Progenitor cell of endocrine pancreas (in vitro differentiated cells): Measurements from ENCODE around the gene CEP72. TPM values are rescaled to one million over a fixed set of nuclear protein-coding genes. Genes with fewer than 3 reads are reported as not detected.

Experiments
- DNase-seq: peaks from one replicate; pipeline ENCODE4 v3.0.0; 2021; ENCODE audit warnings: low spot score; ENCODE audit not compliant: unreplicated experiment
- H3K27ac Mint-ChIP-seq: 2 replicates; pipeline ENCODE4 v1.8.0; 2021; ENCODE audit warnings: mild to moderate bottlenecking, moderate library complexity, mixed read lengths
- H3K27me3 Mint-ChIP-seq: 2 replicates; pipeline ENCODE4 v1.8.0; 2021; ENCODE audit warnings: mixed read lengths
- H3K36me3 Mint-ChIP-seq: 2 replicates; pipeline ENCODE4 v1.8.0; 2022; ENCODE audit warnings: mixed read lengths; ENCODE audit not compliant: insufficient read depth
- H3K4me1 Mint-ChIP-seq: 2 replicates; pipeline ENCODE4 v1.8.0; 2021; ENCODE audit warnings: low read depth, mixed read lengths
- H3K4me3 Mint-ChIP-seq: 2 replicates; pipeline ENCODE4 v1.8.0; 2021; ENCODE audit warnings: low read depth, mild to moderate bottlenecking, moderate library complexity, mixed read lengths
- H3K9me3 Mint-ChIP-seq: 2 replicates; pipeline ENCODE4 v1.8.0; 2021; ENCODE audit warnings: low read depth, mixed read lengths
- CTCF ChIP-seq: fragments of 200-600 bp; sonication (generic); IDR thresholded peaks from one replicate; pipeline ENCODE4 v1.5.0; 2021; ENCODE audit warnings: antibody characterized with exemption, mild to moderate bottlenecking; ENCODE audit not compliant: unreplicated experiment
- total RNA-seq: library from RNA; stranded (reverse); gene quantifications from 2 replicates; pipeline ENCODE4 v1.2.1, GENCODE V29; 2021

The CEP72 gene
- total RNA-seq, 1 donor from 2014 or later, result 24.8 TPM

- Mint-ChIP-seq H3K9me3 (peaks cover 3% of the 10 kb centered on the region), H3K36me3 (no peaks in the 10 kb centered on the region), H3K4me3 (no peak overlapping the region), H3K4me1 (no peaks in the 10 kb centered on the region), H3K27me3 (peaks cover 35% of the 10 kb centered on the region), H3K27ac (no peak overlapping the region)
- TF ChIP-seq CTCF, result no peak
- no peak for DNase-seq
These were observed 41.3 kb upstream of the CEP72 start for GRCh38 chr5:570886-571285.

GRCh38 chr5:571791-572190 lies 40.3 kb upstream of the CEP72 start:
- no peak for DNase-seq
- H3K9me3 Mint-ChIP-seq, result peaks cover 8% of the 10 kb centered on the region
- TF ChIP-seq CTCF, result no peak
- no peaks in the 10 kb centered on the region for H3K4me1 Mint-ChIP-seq
- no peak overlapping the region for H3K4me3 Mint-ChIP-seq
- H3K36me3 Mint-ChIP-seq, result no peaks in the 10 kb centered on the region
- H3K27me3 Mint-ChIP-seq, result peaks cover 33% of the 10 kb centered on the region
- no peak overlapping the region for H3K27ac Mint-ChIP-seq

- H3K4me3 Mint-ChIP-seq, result no peak overlapping the region
- no peaks in the 10 kb centered on the region for H3K4me1 Mint-ChIP-seq
- no peak for TF ChIP-seq CTCF
- no peaks in the 10 kb centered on the region for H3K36me3 Mint-ChIP-seq
- DNase-seq, result no peak
- H3K27ac Mint-ChIP-seq, result peak overlapping the region; percentile 56
- H3K27me3 Mint-ChIP-seq, result peaks cover 25% of the 10 kb centered on the region
- peaks cover 12% of the 10 kb centered on the region for H3K9me3 Mint-ChIP-seq
These were observed 39.6 kb upstream of the CEP72 start for GRCh38 chr5:572398-573019.

- no peak overlapping the region for H3K4me3 Mint-ChIP-seq
- no peaks in the 10 kb centered on the region for H3K4me1 Mint-ChIP-seq
- peaks cover 18% of the 10 kb centered on the region for H3K9me3 Mint-ChIP-seq
- DNase-seq, result no peak
- TF ChIP-seq CTCF, result no peak
- peaks cover 22% of the 10 kb centered on the region for H3K27me3 Mint-ChIP-seq
- no peaks in the 10 kb centered on the region for H3K36me3 Mint-ChIP-seq
- no peak overlapping the region for H3K27ac Mint-ChIP-seq
These were observed 38.9 kb upstream of the CEP72 start for GRCh38 chr5:573206-573605.

- DNase-seq, result no peak
- no peak for TF ChIP-seq CTCF
- no peaks in the 10 kb centered on the region for H3K36me3 Mint-ChIP-seq
- no peak overlapping the region for H3K4me3 Mint-ChIP-seq
- H3K9me3 Mint-ChIP-seq, result peaks cover 18% of the 10 kb centered on the region
- H3K4me1 Mint-ChIP-seq, result no peaks in the 10 kb centered on the region
- no peak overlapping the region for H3K27ac Mint-ChIP-seq
- peaks cover 23% of the 10 kb centered on the region for H3K27me3 Mint-ChIP-seq
These were observed 38.2 kb upstream of the CEP72 start for GRCh38 chr5:573976-574375.
